ENCODE results near the gene LY6G6C.

LY6G6C gene

DNA sequence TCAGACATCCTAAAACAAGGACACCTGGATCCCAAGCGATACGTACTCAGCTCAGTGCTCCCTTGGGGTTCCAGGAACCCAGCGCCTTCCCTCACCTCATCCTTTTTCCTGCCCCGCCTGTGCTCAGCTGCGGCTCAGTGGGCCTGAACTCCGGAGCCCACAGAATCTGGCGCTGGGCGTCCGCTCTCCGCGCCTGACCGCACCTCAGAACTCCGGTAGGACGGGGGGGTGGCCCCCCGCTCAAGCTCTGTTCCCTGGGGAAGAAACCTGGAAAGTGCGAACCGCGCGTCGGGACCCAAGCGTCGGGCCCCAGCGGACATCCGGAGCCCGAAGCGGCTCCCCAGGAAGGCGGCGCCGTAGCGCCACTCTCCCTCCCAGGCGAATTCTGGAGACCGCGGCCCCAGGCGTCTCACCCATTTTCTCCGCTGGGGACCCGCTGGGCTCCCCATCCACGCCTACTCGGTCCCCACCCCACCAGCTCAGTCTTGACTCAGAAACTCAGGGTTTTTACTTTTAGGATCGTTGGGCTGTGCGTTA, 40.3 kb downstream of the LY6G6C start:
- peak; percentile 68 for DNase-seq (ENCODE audit: low spot score)
- in situ Hi-C loops (cut with MboI; ENCODE audit: low pct_unique_long_range_greater_than_20kb, low sequenced_read_pairs, unreplicated experiment): loop anchor here (5.0 kb wide), 1 partner anchor 151 kb away; no protein-coding TSS in a partner anchor

DNA sequence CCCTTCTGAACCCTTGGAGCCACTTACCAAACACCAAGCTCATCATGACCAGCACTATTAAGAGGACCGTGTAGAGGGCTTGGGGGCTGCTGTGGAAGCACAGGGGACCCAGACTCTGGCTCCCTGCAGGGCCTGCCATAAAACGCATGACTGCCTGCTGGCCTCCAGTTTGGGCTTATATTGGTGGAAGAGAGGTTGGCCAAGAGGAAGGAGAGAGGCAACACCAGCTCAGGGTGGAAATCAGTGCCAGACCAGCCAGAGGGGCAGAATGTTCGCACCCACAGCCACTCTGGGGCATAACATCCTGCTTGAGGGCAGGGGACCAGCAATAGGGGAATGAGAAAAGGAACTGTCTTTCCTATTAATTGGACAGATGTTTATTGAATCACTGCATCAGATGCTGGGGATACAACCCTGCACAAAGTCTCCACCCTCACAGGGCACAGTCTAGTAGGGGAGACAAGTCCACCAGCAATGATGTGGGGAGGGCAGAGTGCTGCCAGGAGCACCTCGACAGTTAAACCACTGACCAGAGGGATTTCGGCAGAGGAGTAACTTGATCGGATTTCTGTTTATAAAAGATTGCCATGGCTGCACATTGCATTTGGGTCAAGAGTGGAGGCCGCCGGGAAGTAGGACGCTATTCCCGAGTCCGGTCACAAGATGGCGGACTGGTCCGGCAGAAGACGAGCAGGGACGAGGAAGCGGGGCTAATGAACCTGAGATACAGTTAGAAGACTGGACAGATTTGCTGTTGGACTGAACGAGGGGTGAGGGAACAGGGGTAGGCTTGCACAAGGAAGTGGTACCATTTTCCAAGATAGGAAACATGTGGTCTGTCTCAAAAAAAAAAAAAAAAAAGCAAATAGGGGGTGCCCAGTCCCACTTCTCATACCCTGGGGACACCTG, 41.1 kb downstream of the LY6G6C start, which contains the start of gene LY6G5C:
Gene LY6G5C (minus strand): TSS at position 842 of the 909 bp plus-strand sequence. CDS start 694 bp downstream, at position 148.
- in situ Hi-C loops (cut with MboI; ENCODE audit: low pct_unique_long_range_greater_than_20kb, low sequenced_read_pairs, unreplicated experiment): loop anchor here (5.0 kb wide), 1 partner anchor 152 kb away; no protein-coding TSS in a partner anchor
- TF ChIP-seq, protein P1, sequence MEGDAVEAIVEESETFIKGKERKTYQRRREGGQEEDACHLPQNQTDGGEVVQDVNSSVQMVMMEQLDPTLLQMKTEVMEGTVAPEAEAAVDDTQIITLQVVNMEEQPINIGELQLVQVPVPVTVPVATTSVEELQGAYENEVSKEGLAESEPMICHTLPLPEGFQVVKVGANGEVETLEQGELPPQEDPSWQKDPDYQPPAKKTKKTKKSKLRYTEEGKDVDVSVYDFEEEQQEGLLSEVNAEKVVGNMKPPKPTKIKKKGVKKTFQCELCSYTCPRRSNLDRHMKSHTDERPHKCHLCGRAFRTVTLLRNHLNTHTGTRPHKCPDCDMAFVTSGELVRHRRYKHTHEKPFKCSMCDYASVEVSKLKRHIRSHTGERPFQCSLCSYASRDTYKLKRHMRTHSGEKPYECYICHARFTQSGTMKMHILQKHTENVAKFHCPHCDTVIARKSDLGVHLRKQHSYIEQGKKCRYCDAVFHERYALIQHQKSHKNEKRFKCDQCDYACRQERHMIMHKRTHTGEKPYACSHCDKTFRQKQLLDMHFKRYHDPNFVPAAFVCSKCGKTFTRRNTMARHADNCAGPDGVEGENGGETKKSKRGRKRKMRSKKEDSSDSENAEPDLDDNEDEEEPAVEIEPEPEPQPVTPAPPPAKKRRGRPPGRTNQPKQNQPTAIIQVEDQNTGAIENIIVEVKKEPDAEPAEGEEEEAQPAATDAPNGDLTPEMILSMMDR (IDR thresholded peaks at IDR 0.05; ENCODE audit: extremely low read depth, insufficient read depth, missing control alignments): peak; percentile 89
- peak; percentile 81 for DNase-seq (ENCODE audit: low spot score)

More for the DNA sequence above, 40.3 kb downstream of the LY6G6C start:
- TF ChIP-seq, protein P1 (IDR thresholded peaks at IDR 0.05; ENCODE audit: extremely low read depth, insufficient read depth, missing control alignments): peak; percentile 24

DNA sequence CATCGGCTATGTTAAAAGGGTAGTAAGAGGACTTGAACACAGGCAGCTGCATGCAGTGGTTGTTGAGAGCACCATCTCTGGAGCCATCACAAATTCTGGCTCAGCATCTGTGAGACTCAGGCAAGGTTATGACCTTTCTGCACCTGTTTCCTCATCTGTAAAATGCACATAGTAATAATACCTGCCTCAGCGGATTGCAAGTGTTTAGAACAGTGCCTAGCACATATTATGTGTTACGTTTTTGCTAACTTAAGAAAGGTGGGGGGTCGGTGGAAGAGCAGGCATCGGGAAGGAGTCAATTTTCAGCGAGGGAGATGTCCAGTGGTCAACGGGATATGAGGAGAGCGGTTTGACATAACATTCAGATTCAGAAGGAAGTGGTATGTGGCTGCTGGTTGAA, 43.6 kb downstream of the LY6G6C start:
- TF ChIP-seq, protein P1 (IDR thresholded peaks at IDR 0.05; ENCODE audit: extremely low read depth, insufficient read depth, missing control alignments): no peak
- in situ Hi-C loops (cut with MboI; ENCODE audit: low pct_unique_long_range_greater_than_20kb, low sequenced_read_pairs, unreplicated experiment): no loop called here
- DNase-seq (ENCODE audit: low spot score): no peak

DNA sequence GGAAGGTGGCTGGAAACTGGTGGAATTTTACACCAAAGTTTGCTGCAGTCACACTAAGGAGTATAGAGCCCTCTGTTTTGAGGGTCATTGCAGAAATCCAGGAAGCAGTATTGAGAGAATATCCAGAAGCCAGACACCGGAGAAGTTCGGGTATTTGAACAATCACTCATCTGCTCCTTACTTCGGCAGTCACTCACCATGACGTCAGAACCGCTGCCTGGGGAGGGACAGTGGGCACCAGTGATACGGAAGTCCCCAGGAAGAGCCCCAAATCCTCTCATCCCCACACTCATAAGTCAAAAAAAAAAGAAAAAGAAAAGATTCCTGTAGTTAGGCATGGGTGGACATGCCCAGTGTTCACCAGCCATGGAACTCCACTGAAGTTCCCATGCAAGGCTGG, 44.6 kb downstream of the LY6G6C start:
- TF ChIP-seq, protein P1 (IDR thresholded peaks at IDR 0.05; ENCODE audit: extremely low read depth, insufficient read depth, missing control alignments): no peak
- in situ Hi-C loops (cut with MboI; ENCODE audit: low pct_unique_long_range_greater_than_20kb, low sequenced_read_pairs, unreplicated experiment): no loop called here
- no peak for DNase-seq (ENCODE audit: low spot score)

DNA sequence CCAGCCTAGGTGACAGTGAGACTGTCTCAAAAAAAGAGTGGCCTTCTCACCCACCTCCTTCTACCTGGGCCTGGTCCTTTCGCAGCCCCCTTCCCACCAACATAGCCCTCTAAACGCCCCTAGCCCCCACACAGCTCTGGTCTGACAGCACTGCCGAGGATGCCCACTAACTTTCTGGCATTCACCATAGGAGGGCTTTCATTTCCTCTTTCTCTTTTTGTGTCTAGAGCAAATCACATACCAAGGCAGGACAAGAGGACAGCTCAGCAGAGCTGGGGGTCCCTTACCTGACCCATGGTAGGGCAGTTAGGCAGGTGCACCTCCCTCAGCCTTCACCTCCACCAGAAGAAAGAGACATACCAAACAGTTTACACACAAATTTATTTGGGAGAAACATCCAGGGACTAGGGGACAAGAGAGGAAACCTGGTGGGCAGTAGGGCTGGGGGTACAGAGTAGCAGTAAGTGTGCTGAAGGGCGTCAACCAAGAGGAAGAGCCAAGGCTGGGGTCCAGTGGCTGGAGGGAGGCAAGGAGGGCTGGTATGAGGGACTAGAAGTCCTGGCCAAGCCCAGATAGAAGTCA, 45.1 kb downstream of the LY6G6C start:
- in situ Hi-C loops (cut with MboI; ENCODE audit: low pct_unique_long_range_greater_than_20kb, low sequenced_read_pairs, unreplicated experiment): no loop called here
- TF ChIP-seq, protein P1 (IDR thresholded peaks at IDR 0.05; ENCODE audit: extremely low read depth, insufficient read depth, missing control alignments): no peak
- no peak for DNase-seq (ENCODE audit: low spot score)

DNA sequence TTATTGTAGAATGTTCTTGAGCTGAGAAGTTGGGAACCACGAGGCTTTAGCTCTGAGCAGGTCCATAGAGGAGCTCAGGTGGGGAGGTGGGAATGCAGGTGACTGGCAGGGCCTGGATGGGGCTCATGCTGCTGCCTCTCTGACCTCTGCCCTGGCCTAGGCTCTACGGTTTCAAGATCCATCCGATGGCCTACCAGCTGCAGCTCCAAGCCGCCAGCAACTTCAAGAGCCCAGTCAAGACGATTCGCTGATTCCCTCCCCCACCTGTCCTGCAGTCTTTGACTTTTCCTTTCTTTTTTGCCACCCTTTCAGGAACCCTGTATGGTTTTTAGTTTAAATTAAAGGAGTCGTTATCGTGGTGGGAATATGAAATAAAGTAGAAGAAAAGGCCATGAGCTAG, 51.9 kb downstream of the LY6G6C start, which contains the start of gene LY6G5B:
Gene LY6G5B (plus strand): TSS at position 301 of the 400 bp plus-strand sequence. CDS start 975 bp downstream, outside the sequence.
- in situ Hi-C loops (cut with MboI; ENCODE audit: low pct_unique_long_range_greater_than_20kb, low sequenced_read_pairs, unreplicated experiment): no loop called here
- TF ChIP-seq, protein P1 (IDR thresholded peaks at IDR 0.05; ENCODE audit: extremely low read depth, insufficient read depth, missing control alignments): no peak
- no peak for DNase-seq (ENCODE audit: low spot score)
